ENCODE measurements around the gene LPAR3. TPM values are rescaled to one million over a fixed set of nuclear protein-coding genes. Genes with fewer than 3 reads are reported as not detected.

LPAR3 gene
- total RNA-seq, 4 donors from 2014 or later: 3.5 to 10.9 (median 4.1) TPM; not detected in 1

DNA sequence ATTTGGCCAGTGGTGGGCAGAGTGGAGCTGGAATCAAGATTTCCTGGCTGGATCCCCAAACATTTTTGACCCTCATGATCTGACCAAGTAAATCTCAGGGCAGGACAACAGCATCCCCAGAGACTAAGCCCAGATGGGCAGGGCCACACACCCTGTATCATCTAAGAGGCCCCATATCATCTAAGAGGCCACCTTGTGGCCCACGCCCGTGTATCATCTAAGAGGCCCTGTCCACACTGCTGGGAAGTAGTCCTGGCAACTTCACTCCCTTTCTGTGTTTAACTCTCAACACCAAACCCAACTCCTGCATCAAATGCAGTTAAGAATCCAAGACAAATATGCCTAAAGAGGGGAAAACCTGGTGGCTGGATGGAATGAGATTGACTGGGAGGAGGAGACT, 121.1 kb downstream of the LPAR3 start:
- 80% methylated on average over 2 of the region's 2 CpGs; no CpG with 5 or more reads in 1 of the 2 donors for WGBS, 2 donors (ENCODE audit: low coverage in 1 of 2)
- no peak for DNase-seq
- no peak overlapping the region for H3K27ac ChIP-seq
- intact Hi-C loops (cut with DNase I; ENCODE audit: low total_unique reads): loop anchor here (5.0 kb wide), 1 partner anchor 330 kb away; no protein-coding TSS in a partner anchor
- TF ChIP-seq EP300 (IDR thresholded peaks at IDR 0.05; ENCODE audit: low read depth): no peak
- TF ChIP-seq POLR2AphosphoS5 (IDR thresholded peaks at IDR 0.05): no peak
- no peak for TF ChIP-seq POLR2A (IDR thresholded peaks at IDR 0.05)
- TF ChIP-seq, protein P1, sequence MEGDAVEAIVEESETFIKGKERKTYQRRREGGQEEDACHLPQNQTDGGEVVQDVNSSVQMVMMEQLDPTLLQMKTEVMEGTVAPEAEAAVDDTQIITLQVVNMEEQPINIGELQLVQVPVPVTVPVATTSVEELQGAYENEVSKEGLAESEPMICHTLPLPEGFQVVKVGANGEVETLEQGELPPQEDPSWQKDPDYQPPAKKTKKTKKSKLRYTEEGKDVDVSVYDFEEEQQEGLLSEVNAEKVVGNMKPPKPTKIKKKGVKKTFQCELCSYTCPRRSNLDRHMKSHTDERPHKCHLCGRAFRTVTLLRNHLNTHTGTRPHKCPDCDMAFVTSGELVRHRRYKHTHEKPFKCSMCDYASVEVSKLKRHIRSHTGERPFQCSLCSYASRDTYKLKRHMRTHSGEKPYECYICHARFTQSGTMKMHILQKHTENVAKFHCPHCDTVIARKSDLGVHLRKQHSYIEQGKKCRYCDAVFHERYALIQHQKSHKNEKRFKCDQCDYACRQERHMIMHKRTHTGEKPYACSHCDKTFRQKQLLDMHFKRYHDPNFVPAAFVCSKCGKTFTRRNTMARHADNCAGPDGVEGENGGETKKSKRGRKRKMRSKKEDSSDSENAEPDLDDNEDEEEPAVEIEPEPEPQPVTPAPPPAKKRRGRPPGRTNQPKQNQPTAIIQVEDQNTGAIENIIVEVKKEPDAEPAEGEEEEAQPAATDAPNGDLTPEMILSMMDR (IDR thresholded peaks at IDR 0.05): no peak
- no peaks in the 10 kb centered on the region for H3K9me3 ChIP-seq
- H3K4me3 ChIP-seq: no peak overlapping the region
- H3K36me3 ChIP-seq: no peaks in the 10 kb centered on the region
- in situ Hi-C loops (cut with MboI; ENCODE audit: low pct_ligation_motif_present in 1 of 4, low pct_unique_long_range_greater_than_20kb in 1 of 4, low sequenced_read_pairs in 3 of 4): loop anchor here (10.0 to 25.0 kb wide), 6 partner anchors 165 to 860 kb away; partner anchors contain the start of gene PRKACB (in 4 of the 4)
- H3K4me1 ChIP-seq: no peaks in the 10 kb centered on the region
- H3K27me3 ChIP-seq: no peaks in the 10 kb centered on the region

DNA sequence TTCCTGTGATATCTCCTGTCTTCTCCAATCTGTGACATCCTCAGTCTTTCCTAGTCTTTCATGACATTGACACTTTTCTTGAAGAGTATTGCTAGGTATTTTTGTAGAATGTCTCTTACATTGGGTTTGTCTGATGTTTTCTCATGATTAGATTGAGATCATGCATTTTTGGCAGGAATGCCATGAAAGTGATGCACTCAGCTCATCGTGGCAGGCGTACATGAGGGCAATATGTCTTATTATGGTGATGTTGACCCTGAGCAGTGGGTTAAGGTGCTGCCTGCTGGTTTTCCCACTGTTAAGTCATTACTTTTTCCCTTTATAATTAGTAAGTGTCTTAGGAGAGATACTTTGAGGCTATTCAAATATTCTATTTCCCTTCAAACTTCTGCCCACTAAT, 122.5 kb downstream of the LPAR3 start:
- no peaks in the 10 kb centered on the region for H3K9me3 ChIP-seq
- TF ChIP-seq, protein P1 (IDR thresholded peaks at IDR 0.05): no peak
- TF ChIP-seq EP300 (IDR thresholded peaks at IDR 0.05; ENCODE audit: low read depth) (no peak), POLR2AphosphoS5 (IDR thresholded peaks at IDR 0.05) (no peak), POLR2A (IDR thresholded peaks at IDR 0.05) (no peak)
- DNase-seq: no peak
- WGBS, 2 donors (ENCODE audit: low coverage in 1 of 2): 78 to 91% methylated on average over 2 of the region's 2 CpGs
- H3K4me1 ChIP-seq: no peaks in the 10 kb centered on the region
- no peak overlapping the region for H3K4me3 ChIP-seq
- no peak overlapping the region for H3K27ac ChIP-seq
- no peaks in the 10 kb centered on the region for H3K36me3 ChIP-seq
- no peaks in the 10 kb centered on the region for H3K27me3 ChIP-seq
- in situ Hi-C loops (cut with MboI; ENCODE audit: low pct_ligation_motif_present in 1 of 4, low pct_unique_long_range_greater_than_20kb in 1 of 4, low sequenced_read_pairs in 3 of 4) (loop anchor here (10.0 to 25.0 kb wide), 6 partner anchors 167 to 858 kb away; partner anchors contain the start of gene PRKACB (in 4 of the 4)), intact Hi-C loops (cut with DNase I; ENCODE audit: low total_unique reads) (loop anchor here (5.0 kb wide), 1 partner anchor 328 kb away; no protein-coding TSS in a partner anchor)

DNA sequence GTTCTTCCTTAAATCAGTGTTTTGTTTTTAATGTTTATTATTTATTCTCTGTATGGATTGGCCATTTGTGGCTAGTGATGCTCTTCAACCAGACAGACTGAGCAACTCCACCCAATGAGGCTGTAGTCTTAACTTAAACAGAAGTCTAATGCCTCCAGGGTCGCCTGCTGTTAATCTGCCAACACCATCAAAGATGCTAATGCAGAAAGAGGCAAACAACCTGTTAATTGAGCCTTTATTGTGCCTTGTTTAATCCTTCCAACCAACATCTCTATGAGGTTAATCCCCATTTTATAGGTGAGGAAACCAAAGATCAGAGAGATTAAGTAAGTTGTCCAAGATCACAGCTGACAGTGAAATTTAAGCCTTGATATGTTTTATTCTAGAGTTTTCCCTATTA, 123.4 kb downstream of the LPAR3 start:
- TF ChIP-seq EP300 (IDR thresholded peaks at IDR 0.05; ENCODE audit: low read depth): no peak
- no peak for TF ChIP-seq POLR2AphosphoS5 (IDR thresholded peaks at IDR 0.05)
- no peak for TF ChIP-seq POLR2A (IDR thresholded peaks at IDR 0.05)
- TF ChIP-seq, protein P1 (IDR thresholded peaks at IDR 0.05): no peak
- Histone ChIP-seq H3K9me3 (no peaks in the 10 kb centered on the region), H3K4me3 (no peak overlapping the region), H3K4me1 (no peaks in the 10 kb centered on the region), H3K27me3 (no peaks in the 10 kb centered on the region), H3K27ac (no peak overlapping the region), H3K36me3 (no peaks in the 10 kb centered on the region)
- in situ Hi-C loops (cut with MboI; ENCODE audit: low pct_ligation_motif_present in 1 of 4, low pct_unique_long_range_greater_than_20kb in 1 of 4, low sequenced_read_pairs in 3 of 4) (loop anchor here (10.0 to 25.0 kb wide), 7 partner anchors 168 to 857 kb away; partner anchors contain the start of gene PRKACB (in 4 of the 4)), intact Hi-C loops (cut with DNase I; ENCODE audit: low total_unique reads) (loop anchor here (5.0 kb wide), 1 partner anchor 327 kb away; no protein-coding TSS in a partner anchor)
- WGBS, 2 donors (ENCODE audit: low coverage in 1 of 2): 50 to 88% methylated on average over 1 of the region's 1 CpG
- DNase-seq: no peak

DNA sequence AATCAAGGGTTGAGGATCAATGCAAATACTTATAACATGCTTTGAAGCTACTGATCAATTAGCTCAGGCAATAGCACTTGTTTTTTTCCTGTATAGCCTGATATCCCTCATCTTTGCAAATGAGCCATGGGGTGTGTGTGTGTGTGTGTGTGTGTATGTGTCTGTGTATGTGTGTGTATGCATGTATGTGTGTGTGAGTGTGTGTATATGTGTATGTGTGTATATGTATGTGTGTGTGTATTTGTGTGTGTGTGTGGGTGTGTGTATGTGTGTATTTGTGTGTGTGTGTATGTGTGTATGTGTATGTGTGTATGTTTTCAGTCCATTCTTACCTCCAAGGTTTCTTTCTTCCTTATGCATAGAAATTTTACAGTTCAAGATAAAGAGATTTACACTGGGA, 124.4 kb downstream of the LPAR3 start:
- intact Hi-C loops (cut with DNase I; ENCODE audit: low total_unique reads): no loop called here
- H3K9me3 ChIP-seq: no peaks in the 10 kb centered on the region
- no peak overlapping the region for H3K4me3 ChIP-seq
- in situ Hi-C loops (cut with MboI; ENCODE audit: low pct_ligation_motif_present in 1 of 4, low pct_unique_long_range_greater_than_20kb in 1 of 4, low sequenced_read_pairs in 3 of 4): loop anchor here (10.0 to 25.0 kb wide), 5 partner anchors 169 to 856 kb away; partner anchors contain the start of gene PRKACB (in 4 of the 4)
- no peaks in the 10 kb centered on the region for H3K36me3 ChIP-seq
- H3K27ac ChIP-seq: no peak overlapping the region
- no peak for DNase-seq
- no peaks in the 10 kb centered on the region for H3K4me1 ChIP-seq
- H3K27me3 ChIP-seq: no peaks in the 10 kb centered on the region
- TF ChIP-seq POLR2AphosphoS5 (IDR thresholded peaks at IDR 0.05) (no peak), POLR2A (IDR thresholded peaks at IDR 0.05) (no peak), EP300 (IDR thresholded peaks at IDR 0.05; ENCODE audit: low read depth) (no peak)
- TF ChIP-seq, protein P1 (IDR thresholded peaks at IDR 0.05): no peak

Measured in transverse colon (tissue), 4 donors.